CD14-positive monocyte (primary cell): Measurements from ENCODE around the gene PEX11A. TPM values are rescaled to one million over a fixed set of nuclear protein-coding genes. Genes with fewer than 3 reads are reported as not detected.

Experiments
- DNase-seq, 3 donors: peaks; one replicate each; pipeline ENCODE4 v3.0.0-alpha.2; 2011 to 2022
- H2AFZ ChIP-seq: 2 replicates; pipeline ENCODE4 v1.6.0; 2012; ENCODE audit warnings: mild to moderate bottlenecking, low read depth, low read length, inconsistent platforms; ENCODE audit not compliant: insufficient read depth, poor library complexity, severe bottlenecking
- H3K27ac ChIP-seq, 2 donors: 1 replicate in 1 of 2; 2 replicates in 1 of 2; pipeline ENCODE4 v1.5.1; 2012 to 2013; ENCODE audit warnings: low read length in 2 of 2, control low read depth in 1 of 2, inconsistent platforms in 1 of 2, low read depth in 1 of 2, mild to moderate bottlenecking in 1 of 2
- H3K27me3 ChIP-seq, 2 donors: one replicate each; pipeline versions ENCODE4 v1.6.0 to v1.6.1; 2011 to 2013; ENCODE audit warnings: low read length in 2 of 2; ENCODE audit not compliant: control insufficient read depth in 2 of 2, insufficient read depth in 2 of 2
- H3K36me3 ChIP-seq, 2 donors: replicated peaks in 1 of 2; 1 replicate in 1 of 2; 2 replicates in 1 of 2; pipeline versions ENCODE4 v1.5.1 to v1.6.1; 2012 to 2013; ENCODE audit warnings: low read length in 2 of 2, control low read depth in 1 of 2, inconsistent platforms in 1 of 2, mild to moderate bottlenecking in 1 of 2; ENCODE audit not compliant: insufficient read depth in 2 of 2, control insufficient read depth in 1 of 2
- H3K4me1 ChIP-seq, 2 donors: 1 replicate in 1 of 2; 2 replicates in 1 of 2; pipeline versions ENCODE4 v1.5.1 to v1.6.1; 2012 to 2013; ENCODE audit warnings: low read length in 2 of 2, control low read depth in 1 of 2, inconsistent platforms in 1 of 2, mild to moderate bottlenecking in 1 of 2, moderate library complexity in 1 of 2; ENCODE audit not compliant: insufficient read depth in 2 of 2, control insufficient read depth in 1 of 2
- H3K4me2 ChIP-seq: replicated peaks from 2 replicates; pipeline ENCODE3; 2012; ENCODE audit warnings: low read length, moderate library complexity, mild to moderate bottlenecking; ENCODE audit not compliant: poor library complexity, severe bottlenecking; ENCODE audit errors: extremely low read depth
- H3K4me3 ChIP-seq, 3 experiments: fragments of 200-600 bp in 1 of 3; sonication (generic) in 1 of 3; replicated peaks in 1 of 3; 1 replicate in 2 of 3; 2 replicates in 1 of 3; pipeline ENCODE4 v1.5.1; 2011 to 2013; ENCODE audit warnings: low read length in 3 of 3, mild to moderate bottlenecking in 3 of 3, control low read depth in 2 of 3, low read depth in 2 of 3, inconsistent platforms in 1 of 3, moderate library complexity in 1 of 3
- H3K79me2 ChIP-seq: 2 replicates; pipeline ENCODE4 v1.6.0; 2012; ENCODE audit warnings: mild to moderate bottlenecking, control low read depth, inconsistent platforms, low read length, moderate library complexity; ENCODE audit not compliant: insufficient read depth
- H3K9ac ChIP-seq: 2 replicates; pipeline ENCODE4 v1.6.0; 2017; ENCODE audit warnings: low read length, mild to moderate bottlenecking; ENCODE audit not compliant: insufficient read depth, poor library complexity, severe bottlenecking
- H3K9me3 ChIP-seq, 2 donors: replicated peaks in 1 of 2; 1 replicate in 1 of 2; 2 replicates in 1 of 2; pipeline versions ENCODE4 v1.5.1 to v1.6.1; 2012 to 2013; ENCODE audit warnings: low read length in 2 of 2, control low read depth in 1 of 2; ENCODE audit not compliant: control insufficient read depth in 1 of 2, insufficient read depth in 1 of 2
- H4K20me1 ChIP-seq: 2 replicates; pipeline ENCODE4 v1.6.0; 2012; ENCODE audit warnings: mild to moderate bottlenecking, low read length, control low read depth, moderate library complexity; ENCODE audit not compliant: insufficient read depth
- H3K27ac Mint-ChIP-seq, 7 donors: one replicate each; pipeline ENCODE4 v1.8.0; 2020; ENCODE audit warnings: mild to moderate bottlenecking in 7 of 7, mixed read lengths in 7 of 7, moderate library complexity in 6 of 7, inconsistent platforms in 2 of 7
- H3K27me3 Mint-ChIP-seq, 3 donors: one replicate each; pipeline ENCODE4 v1.8.0; 2021 to 2022; ENCODE audit warnings: low read depth in 3 of 3, mild to moderate bottlenecking in 3 of 3, mixed read lengths in 3 of 3, moderate library complexity in 3 of 3, inconsistent platforms in 1 of 3
- H3K36me3 Mint-ChIP-seq, 2 donors: one replicate each; pipeline ENCODE4 v1.8.0; 2020; ENCODE audit warnings: mixed read lengths in 2 of 2, inconsistent platforms in 1 of 2, mild to moderate bottlenecking in 1 of 2
- H3K4me1 Mint-ChIP-seq: one replicate; pipeline ENCODE4 v1.8.0; 2020; ENCODE audit warnings: mild to moderate bottlenecking, mixed read lengths
- H3K4me3 Mint-ChIP-seq, 2 donors: one replicate each; pipeline ENCODE4 v1.8.0; 2020; ENCODE audit warnings: mild to moderate bottlenecking in 2 of 2, mixed read lengths in 2 of 2, moderate library complexity in 1 of 2
- H3K9me3 Mint-ChIP-seq, 7 donors: one replicate each; pipeline ENCODE4 v1.8.0; 2020 to 2022; ENCODE audit warnings: mixed read lengths in 7 of 7, mild to moderate bottlenecking in 6 of 7, moderate library complexity in 6 of 7, inconsistent platforms in 2 of 7
- WGBS: methylation state at CpG from one replicate; pipeline ENCODE4 v1.1.5; 2013; ENCODE audit warnings: missing lambda C conversion rate; ENCODE audit not compliant: insufficient coverage; 5-methylcytosine and 5-hydroxymethylcytosine counted together
- intact Hi-C, 2 donors: fragments of 100-400 bp; cut with micrococcal nuclease; formaldehyde crosslinking; loops; one replicate each; pipeline versions ENCODE4 v1.15.0 to v1.15.1; 2023
- polyA plus RNA-seq, 3 donors: library from polyadenylated mRNA; depleted of rRNA in 1 of 3; unstranded in 2 of 3; stranded (reverse) in 1 of 3; fragments of 300-500 nt in 2 of 3; fragments of >200 nt in 1 of 3; fragmentation: Illumina TruSeq in 2 of 3; gene quantifications; 1 replicate in 2 of 3; 2 replicates in 1 of 3; pipeline ENCODE4 v1.2.3, GENCODE V29; 2012 to 2021
- TF ChIP-seq, protein P1 (sequence below): fragments of 200-600 bp; IDR thresholded peaks from one replicate; pipeline ENCODE4 v1.8.0; 2022; ENCODE audit warnings: antibody characterized with exemption, mild to moderate bottlenecking

The PEX11A gene
- polyA plus RNA-seq, 3 donors: 0.72 to 0.84 (median 0.75) TPM

DNA sequence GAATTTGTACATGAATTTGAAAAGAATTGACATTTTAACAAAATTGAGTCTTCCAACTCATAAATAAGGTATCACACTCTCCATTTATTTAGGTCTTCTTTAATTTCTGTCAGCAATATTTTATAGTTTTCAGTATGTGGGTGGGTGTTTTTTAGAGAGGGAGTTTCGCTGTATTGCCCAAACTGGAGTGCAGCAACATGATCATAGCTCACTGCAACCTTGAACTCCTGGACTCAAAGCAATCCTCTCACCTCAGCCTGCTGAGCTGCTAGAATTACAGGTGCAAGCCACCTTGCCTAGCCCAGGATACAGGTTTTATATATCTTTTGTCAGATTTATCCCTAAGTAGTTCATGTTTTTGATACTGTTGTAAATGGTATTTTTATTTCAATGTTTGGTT lies 4.6 kb upstream of the PEX11A start:
- Histone ChIP-seq H3K9me3 (no peaks in the 10 kb centered on the region), H3K36me3 (no peaks in the 10 kb centered on the region), H3K4me1 (peaks cover 6 to 8% of the 10 kb centered on the region in 2 donors), H3K27me3 (no peaks in the 10 kb centered on the region), H3K79me2 (no peaks in the 10 kb centered on the region), H4K20me1 (no peaks in the 10 kb centered on the region), H3K4me2 (no peak overlapping the region), H3K9ac (no peak overlapping the region), H3K4me3 (no peak overlapping the region), H3K27ac (no peak overlapping the region), H2AFZ (no peak overlapping the region)
- Mint-ChIP-seq H3K9me3 (peaks cover 0 to 2% (median 0%) of the 10 kb centered on the region in 7 donors), H3K4me3 (no peak overlapping the region), H3K27ac (no peak overlapping the region), H3K36me3 (no peaks in the 10 kb centered on the region), H3K27me3 (peaks cover 1 to 14% (median 14%) of the 10 kb centered on the region in 3 donors), H3K4me1 (peaks cover 6% of the 10 kb centered on the region)
- no CpG with 5 or more reads among the region's 1 CpG for WGBS
- no peak for DNase-seq
- intact Hi-C loops: no loop called here
- TF ChIP-seq, protein P1, sequence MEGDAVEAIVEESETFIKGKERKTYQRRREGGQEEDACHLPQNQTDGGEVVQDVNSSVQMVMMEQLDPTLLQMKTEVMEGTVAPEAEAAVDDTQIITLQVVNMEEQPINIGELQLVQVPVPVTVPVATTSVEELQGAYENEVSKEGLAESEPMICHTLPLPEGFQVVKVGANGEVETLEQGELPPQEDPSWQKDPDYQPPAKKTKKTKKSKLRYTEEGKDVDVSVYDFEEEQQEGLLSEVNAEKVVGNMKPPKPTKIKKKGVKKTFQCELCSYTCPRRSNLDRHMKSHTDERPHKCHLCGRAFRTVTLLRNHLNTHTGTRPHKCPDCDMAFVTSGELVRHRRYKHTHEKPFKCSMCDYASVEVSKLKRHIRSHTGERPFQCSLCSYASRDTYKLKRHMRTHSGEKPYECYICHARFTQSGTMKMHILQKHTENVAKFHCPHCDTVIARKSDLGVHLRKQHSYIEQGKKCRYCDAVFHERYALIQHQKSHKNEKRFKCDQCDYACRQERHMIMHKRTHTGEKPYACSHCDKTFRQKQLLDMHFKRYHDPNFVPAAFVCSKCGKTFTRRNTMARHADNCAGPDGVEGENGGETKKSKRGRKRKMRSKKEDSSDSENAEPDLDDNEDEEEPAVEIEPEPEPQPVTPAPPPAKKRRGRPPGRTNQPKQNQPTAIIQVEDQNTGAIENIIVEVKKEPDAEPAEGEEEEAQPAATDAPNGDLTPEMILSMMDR: no peak

DNA sequence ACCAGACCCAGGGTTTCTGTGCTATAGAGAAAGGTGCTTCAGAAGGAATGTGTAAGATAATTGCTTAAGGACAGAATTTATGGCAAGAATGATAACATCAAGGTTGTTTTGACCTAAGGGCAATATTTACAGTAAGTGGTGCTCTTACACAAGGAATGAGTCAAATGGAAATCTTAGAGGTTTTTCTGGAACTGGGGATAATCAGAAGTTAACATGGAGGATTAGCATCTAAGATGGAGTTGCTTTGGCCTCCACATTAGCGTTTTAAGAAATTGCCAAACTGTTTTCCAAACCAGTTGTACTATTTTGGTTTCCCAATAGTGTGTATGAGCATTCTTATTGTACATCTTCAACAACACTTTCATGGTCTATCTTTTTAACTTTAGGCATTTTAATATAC lies 3.1 kb upstream of the PEX11A start:
- WGBS: no CpG with 5 or more reads among the region's 1 CpG
- Mint-ChIP-seq H3K4me3 (no peak overlapping the region), H3K36me3 (no peaks in the 10 kb centered on the region), H3K27me3 (peaks cover 0 to 14% (median 12%) of the 10 kb centered on the region in 3 donors), H3K4me1 (peaks cover 14% of the 10 kb centered on the region), H3K27ac (no peak overlapping the region), H3K9me3 (peaks cover 0 to 2% (median 0%) of the 10 kb centered on the region in 7 donors)
- no peak overlapping the region for H3K27ac ChIP-seq
- peaks cover 11 to 14% of the 10 kb centered on the region in 2 donors for H3K4me1 ChIP-seq
- no peaks in the 10 kb centered on the region for H3K79me2 ChIP-seq
- no peaks in the 10 kb centered on the region for H3K36me3 ChIP-seq
- H3K4me3 ChIP-seq: no peak overlapping the region
- no peak overlapping the region for H3K9ac ChIP-seq
- H3K9me3 ChIP-seq: no peaks in the 10 kb centered on the region
- no peak overlapping the region for H3K4me2 ChIP-seq
- H4K20me1 ChIP-seq: no peaks in the 10 kb centered on the region
- no peak overlapping the region for H2AFZ ChIP-seq
- TF ChIP-seq, protein P1: no peak
- no peak for DNase-seq
- intact Hi-C loops: no loop called here
- H3K27me3 ChIP-seq: no peaks in the 10 kb centered on the region
